MCF 10A (cell line): Measurements from ENCODE around the gene SLC44A5. TPM values are rescaled to one million over a fixed set of nuclear protein-coding genes. Genes with fewer than 3 reads are reported as not detected.

Source experiments
- BruUV-seq: library from RNA; stranded (reverse); fragments of 400-500 nt; replicated peaks from 2 replicates; lab custom pipeline; 2021; lab: Mats Ljungman, UMichigan
- CTCF ChIA-PET: fragments of 300-600 bp; sonication (Branson Sonifier 250); formaldehyde crosslinking; extraction: SDS; loops from one replicate; lab custom pipeline; 2021; ENCODE audit warnings: antibody characterized with exemption, inconsistent platforms; lab: Yijun Ruan, JAX
- POLR2A ChIA-PET: fragments of 300-600, 350-650 bp; sonication (Branson Sonifier 250); formaldehyde crosslinking; extraction: SDS; loops from one replicate; lab custom pipeline; 2020; ENCODE audit warnings: antibody characterized with exemption, inconsistent platforms; lab: Yijun Ruan, JAX
- DNase-seq: peaks from one replicate; pipeline ENCODE4 v3.0.0-alpha.2; 2018; ENCODE audit not compliant: unreplicated experiment
- H3K27ac Mint-ChIP-seq: one replicate; pipeline ENCODE4 v1.8.0; 2022; ENCODE audit warnings: mild to moderate bottlenecking, low read depth, mixed read lengths; ENCODE audit not compliant: unreplicated experiment
- H3K27me3 Mint-ChIP-seq: one replicate; pipeline ENCODE4 v1.8.0; 2022; ENCODE audit warnings: mixed read lengths; ENCODE audit not compliant: insufficient read depth, unreplicated experiment
- H3K36me3 Mint-ChIP-seq: one replicate; pipeline ENCODE4 v1.8.0; 2022; ENCODE audit warnings: mild to moderate bottlenecking, moderate library complexity, mixed read lengths; ENCODE audit not compliant: insufficient read depth, unreplicated experiment
- H3K4me1 Mint-ChIP-seq: one replicate; pipeline ENCODE4 v1.8.0; 2022; ENCODE audit warnings: mixed read lengths; ENCODE audit not compliant: insufficient read depth, unreplicated experiment
- H3K4me3 Mint-ChIP-seq: one replicate; pipeline ENCODE4 v1.8.0; 2022; ENCODE audit warnings: mild to moderate bottlenecking, moderate library complexity, mixed read lengths; ENCODE audit not compliant: unreplicated experiment
- H3K9me3 Mint-ChIP-seq: one replicate; pipeline ENCODE4 v1.8.0; 2022; ENCODE audit warnings: mixed read lengths; ENCODE audit not compliant: unreplicated experiment
- intact Hi-C: fragments of 100-400 bp; cut with micrococcal nuclease; formaldehyde crosslinking; loops from 2 replicates; pipeline ENCODE4 v1.14.1; 2022
- total RNA-seq: library from RNA; stranded (reverse); gene quantifications from 2 replicates; pipeline ENCODE4 v1.2.3, GENCODE V29; 2022
- TF ChIP-seq, protein P1 (sequence below): fragments of 200-600 bp; IDR thresholded peaks from one replicate; pipeline ENCODE4 v1.8.0; 2022; ENCODE audit warnings: antibody characterized with exemption, mild to moderate bottlenecking; ENCODE audit not compliant: unreplicated experiment

SLC44A5 gene
- total RNA-seq, 1 experiment from 2014 or later, result 14.3 TPM

GRCh38 chr1:75338616-75339483 lies 272.1 kb downstream of the SLC44A5 start:
- ChIA-PET CTCF (interaction anchor here (1.0 kb wide), 1 partner anchor 293 kb away, joined by 3 read pairs; no protein-coding TSS in a partner anchor), POLR2A (no interaction called here)
- H3K4me1 Mint-ChIP-seq, result peaks cover 6% of the 10 kb centered on the region
- peaks cover 32% of the 10 kb centered on the region for H3K36me3 Mint-ChIP-seq
- TSS peak; percentile 20 for BruUV-seq
- H3K4me3 Mint-ChIP-seq, result no peak overlapping the region
- no peak for DNase-seq
- intact Hi-C loops, result no loop called here
- H3K9me3 Mint-ChIP-seq, result no peaks in the 10 kb centered on the region
- no peak overlapping the region for H3K27ac Mint-ChIP-seq
- TF ChIP-seq, protein P1, sequence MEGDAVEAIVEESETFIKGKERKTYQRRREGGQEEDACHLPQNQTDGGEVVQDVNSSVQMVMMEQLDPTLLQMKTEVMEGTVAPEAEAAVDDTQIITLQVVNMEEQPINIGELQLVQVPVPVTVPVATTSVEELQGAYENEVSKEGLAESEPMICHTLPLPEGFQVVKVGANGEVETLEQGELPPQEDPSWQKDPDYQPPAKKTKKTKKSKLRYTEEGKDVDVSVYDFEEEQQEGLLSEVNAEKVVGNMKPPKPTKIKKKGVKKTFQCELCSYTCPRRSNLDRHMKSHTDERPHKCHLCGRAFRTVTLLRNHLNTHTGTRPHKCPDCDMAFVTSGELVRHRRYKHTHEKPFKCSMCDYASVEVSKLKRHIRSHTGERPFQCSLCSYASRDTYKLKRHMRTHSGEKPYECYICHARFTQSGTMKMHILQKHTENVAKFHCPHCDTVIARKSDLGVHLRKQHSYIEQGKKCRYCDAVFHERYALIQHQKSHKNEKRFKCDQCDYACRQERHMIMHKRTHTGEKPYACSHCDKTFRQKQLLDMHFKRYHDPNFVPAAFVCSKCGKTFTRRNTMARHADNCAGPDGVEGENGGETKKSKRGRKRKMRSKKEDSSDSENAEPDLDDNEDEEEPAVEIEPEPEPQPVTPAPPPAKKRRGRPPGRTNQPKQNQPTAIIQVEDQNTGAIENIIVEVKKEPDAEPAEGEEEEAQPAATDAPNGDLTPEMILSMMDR, result no peak
- no peaks in the 10 kb centered on the region for H3K27me3 Mint-ChIP-seq

DNA sequence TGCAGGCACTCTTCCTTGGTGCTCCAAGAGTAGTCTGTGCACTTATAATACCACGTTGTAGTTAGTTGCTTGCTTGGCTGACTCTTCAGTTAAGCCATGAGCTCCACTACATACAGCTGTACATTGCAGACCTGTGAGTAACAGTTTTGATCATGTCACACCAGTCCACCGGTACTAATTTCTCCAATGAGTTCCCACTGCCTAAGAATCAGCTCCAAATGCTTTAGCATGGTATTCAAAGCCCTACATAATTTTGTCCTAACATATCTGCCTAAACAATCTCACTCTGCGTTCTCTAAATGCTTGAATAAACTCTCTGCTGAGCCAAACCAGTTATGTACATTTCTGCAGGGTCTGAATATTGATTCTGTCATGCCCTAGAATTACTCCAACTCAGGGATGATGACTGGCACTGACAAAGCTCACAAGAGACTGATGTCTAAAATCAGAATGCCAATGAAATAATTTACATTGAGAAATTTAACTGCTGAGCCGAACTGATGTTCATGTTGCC lies 276.0 kb downstream of the SLC44A5 start:
- Mint-ChIP-seq H3K27ac (no peak overlapping the region), H3K4me1 (no peaks in the 10 kb centered on the region), H3K9me3 (no peaks in the 10 kb centered on the region), H3K36me3 (peaks cover 32% of the 10 kb centered on the region), H3K4me3 (no peak overlapping the region), H3K27me3 (no peaks in the 10 kb centered on the region)
- ChIA-PET POLR2A (no interaction called here), CTCF (no interaction called here)
- BruUV-seq, result no TSS peak
- TF ChIP-seq, protein P1, result no peak
- intact Hi-C loops, result no loop called here
- DNase-seq, result no peak

DNA sequence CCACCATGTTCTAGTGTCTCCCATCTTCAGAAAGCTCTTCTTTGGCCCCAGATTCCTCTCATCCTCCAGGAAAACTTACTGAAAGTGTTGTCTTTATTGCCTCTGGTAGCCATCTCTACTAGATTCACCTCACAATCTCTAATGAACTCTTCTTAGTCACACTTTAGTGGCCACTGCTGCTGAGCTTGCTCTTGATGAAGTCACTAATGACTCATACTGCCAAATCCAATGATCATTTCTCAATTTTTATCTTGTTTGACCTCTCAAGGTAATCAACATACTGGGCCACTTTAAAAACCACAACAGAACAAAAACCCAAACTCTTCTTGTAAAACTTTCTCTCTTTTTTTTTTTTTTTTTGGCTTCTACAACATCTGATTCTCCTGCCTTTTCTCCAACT lies 280.3 kb downstream of the SLC44A5 start:
- peak; percentile 18 for DNase-seq
- H3K36me3 Mint-ChIP-seq, result peaks cover 11% of the 10 kb centered on the region
- H3K9me3 Mint-ChIP-seq, result no peaks in the 10 kb centered on the region
- POLR2A ChIA-PET, result no interaction called here
- H3K27me3 Mint-ChIP-seq, result no peaks in the 10 kb centered on the region
- CTCF ChIA-PET, result no interaction called here
- TF ChIP-seq, protein P1, result no peak
- H3K27ac Mint-ChIP-seq, result no peak overlapping the region
- no TSS peak for BruUV-seq
- H3K4me3 Mint-ChIP-seq, result no peak overlapping the region
- intact Hi-C loops, result no loop called here
- H3K4me1 Mint-ChIP-seq, result no peaks in the 10 kb centered on the region

GRCh38 chr1:75328691-75329090 lies 282.2 kb downstream of the SLC44A5 start:
- H3K4me3 Mint-ChIP-seq, result no peak overlapping the region
- ChIA-PET CTCF (interaction anchor here (0.6 to 1.2 kb wide), 3 partner anchors 14 to 155 kb away, joined by 3 to 5 read pairs (median 3); no protein-coding TSS in a partner anchor), POLR2A (no interaction called here)
- H3K36me3 Mint-ChIP-seq, result peaks cover 4% of the 10 kb centered on the region
- intact Hi-C loops, result no loop called here
- H3K27ac Mint-ChIP-seq, result no peak overlapping the region
- no peaks in the 10 kb centered on the region for H3K27me3 Mint-ChIP-seq
- no peaks in the 10 kb centered on the region for H3K9me3 Mint-ChIP-seq
- no peak for DNase-seq
- H3K4me1 Mint-ChIP-seq, result no peaks in the 10 kb centered on the region
- TF ChIP-seq, protein P1, result no peak
- no TSS peak for BruUV-seq
